SK-N-SH treated with all-trans-retinoic acid at 6 μM for 48 hours (cell line): ENCODE measurements around the gene OR51V1.

Experiments used
- ARNTL ChIP-seq: fragments of 450-650 bp; formaldehyde crosslinking; IDR thresholded peaks from 2 replicates; pipeline ENCODE4 v1.5.0; 2020; ENCODE audit warnings: low read depth, mild to moderate bottlenecking, moderate library complexity, borderline replicate concordance
- CSRNP3 ChIP-seq: fragments of 250-450 bp; sonication (Bioruptor Pico); IDR thresholded peaks from 2 replicates; pipeline ENCODE4 v1.5.1; 2021; ENCODE audit warnings: mild to moderate bottlenecking, moderate library complexity
- GLIS3 ChIP-seq: fragments of 250-450 bp; sonication (Bioruptor Pico); IDR thresholded peaks from 2 replicates; pipeline ENCODE4 v1.5.0; 2020; ENCODE audit warnings: mild to moderate bottlenecking, moderate library complexity
- ISL1 ChIP-seq: fragments of 250-450 bp; sonication (Bioruptor Pico); IDR thresholded peaks from 2 replicates; pipeline ENCODE4 v2.1.2; 2022; ENCODE audit warnings: mild to moderate bottlenecking, moderate library complexity
- PATZ1 ChIP-seq: fragments of 250-450 bp; sonication (Bioruptor Pico); IDR thresholded peaks from 2 replicates; pipeline ENCODE4 v1.8.0; 2020; ENCODE audit warnings: mild to moderate bottlenecking, moderate library complexity, borderline replicate concordance

- TF ChIP-seq ARNTL (CRISPR knock-in tag) (no peak), GLIS3 (CRISPR knock-in tag) (no peak), CSRNP3 (CRISPR knock-in tag) (no peak), PATZ1 (CRISPR knock-in tag) (no peak), ISL1 (CRISPR knock-in tag) (no peak)
These were observed 12.3 kb downstream of the OR51V1 start for GRCh38 chr11:5188201-5188600.
